Measurements from ENCODE around the gene PPM1J.

The PPM1J gene

GRCh38 chr1:112665857-112666256, 49.3 kb downstream of the PPM1J start:
- Histone ChIP-seq H3K79me2 (ENCODE audit: insufficient read depth, low read length) (no peaks in the 10 kb centered on the region; the same call in 1 of the 2 replicates), H4K20me1 (ENCODE audit: low read depth, low read length) (0 out of 2 replicates have a peak, but pooled peaks cover 3% of the 10 kb centered on the region), H2AFZ (ENCODE audit: low read depth, low read length, severe bottlenecking) (no peak overlapping the region), H3K36me3 (ENCODE audit: low read length) (peaks cover 44% of the 10 kb centered on the region), H3F3A (ENCODE audit: insufficient read depth) (peaks cover 8% of the 10 kb centered on the region; the same call in 1 of the 2 replicates), H3K4me2 (ENCODE audit: low read depth, low read length, poor library complexity, severe bottlenecking) (no peak overlapping the region), H3K27ac (ENCODE audit: low read depth, low read length) (no peak overlapping the region), H3K9me2 (replicated peaks; ENCODE audit: insufficient read depth, low read length) (no peaks in the 10 kb centered on the region), H3K4me3 (ENCODE audit: insufficient read depth, low read length, poor library complexity, severe bottlenecking) (no peak overlapping the region), H3K9ac (ENCODE audit: low read length) (no peak overlapping the region), H3K27me3 (ENCODE audit: low read length) (no peaks in the 10 kb centered on the region), H3K9me3 (ENCODE audit: insufficient read depth, low read length) (no peaks in the 10 kb centered on the region)
- no peak for TF ChIP-seq CTCF (IDR thresholded peaks at IDR 0.05; ENCODE audit: insufficient read depth, low read length, poor library complexity, severe bottlenecking)
- no peak for TF ChIP-seq EZH2phosphoT487 (conservative IDR thresholded peaks at IDR 0.05; ENCODE audit: low read length)
